ENCODE data around the gene THRB. TPM values are rescaled to one million over a fixed set of nuclear protein-coding genes. Genes with fewer than 3 reads are reported as not detected.

THRB gene
- polyA plus RNA-seq, 1 of the 3 experiments (the other 2 are of a cell fraction), result 0.02 TPM

GRCh38 chr3:24272408-24272807, 222.2 kb downstream of the THRB start:
- ChIA-PET CTCF (interaction anchor here (1.0 kb wide), 1 partner anchor 198 kb away, joined by 3 read pairs; no protein-coding TSS in a partner anchor), POLR2A (no interaction called here)
- no peak for DNase-seq
- Histone ChIP-seq H3K9ac (no peak overlapping the region), H3K27me3 (ENCODE audit: insufficient read depth) (peaks cover 4% of the 10 kb centered on the region; the same call in 1 of the 2 replicates), H3K79me2 (ENCODE audit: insufficient read depth) (no peaks in the 10 kb centered on the region), H3K36me3 (replicated peaks in 1 of 2; ENCODE audit: control insufficient read depth in 1 of 2, insufficient read depth in 2 of 2, low read length in 1 of 2) (no peaks in the 10 kb centered on the region), H3K4me2 (no peak overlapping the region), H4K20me1 (ENCODE audit: insufficient read depth) (no peaks in the 10 kb centered on the region), H3K4me3 (ENCODE audit: low read depth in 2 of 2, low read length in 1 of 2) (no peak overlapping the region), H3K9me3 (no peaks in the 10 kb centered on the region), H3F3A (replicated peaks; ENCODE audit: insufficient read depth) (no peaks in the 10 kb centered on the region), H3K4me1 (ENCODE audit: control insufficient read depth in 1 of 2, insufficient read depth in 2 of 2, low read depth in 1 of 2, low read length in 1 of 2) (peaks cover 0 to 4% of the 10 kb centered on the region in 2 experiments; a peak in 2 of 4 replicates), H3K27ac (ENCODE audit: low read depth in 2 of 2, low read length in 1 of 2) (no peak overlapping the region), H2AFZ (ENCODE audit: low read depth) (no peak overlapping the region), H3K9me2 (no peaks in the 10 kb centered on the region)
- TF ChIP-seq REST (IDR thresholded peaks at IDR 0.05; ENCODE audit: low read depth, low read length), result no peak
- no peak for TF ChIP-seq EP300 (IDR thresholded peaks at IDR 0.05; ENCODE audit: borderline replicate concordance in 1 of 2, low read depth in 1 of 2, low read length in 1 of 2)
- TF ChIP-seq RXRA (IDR thresholded peaks at IDR 0.05; ENCODE audit: borderline replicate concordance, low read depth), result no peak
- TF ChIP-seq PBX3 (IDR thresholded peaks at IDR 0.05), result no peak
- TF ChIP-seq EZH2phosphoT487 (IDR thresholded peaks at IDR 0.05; ENCODE audit: borderline replicate concordance, low read depth), result no peak
- TF ChIP-seq RAD21 (IDR thresholded peaks at IDR 0.05; ENCODE audit: low read length), result no peak
- TF ChIP-seq TEAD4 (IDR thresholded peaks at IDR 0.05; ENCODE audit: borderline replicate concordance, insufficient read depth), result no peak
- no peak for TF ChIP-seq NRF1 (IDR thresholded peaks at IDR 0.05; ENCODE audit: low read depth, low read length)
- TF ChIP-seq FOXJ3 (CRISPR knock-in tag; IDR thresholded peaks at IDR 0.05), result no peak
- TF ChIP-seq TAF1 (IDR thresholded peaks at IDR 0.05; ENCODE audit: borderline replicate concordance, low read depth, low read length), result no peak
- no peak for TF ChIP-seq USF1 (IDR thresholded peaks at IDR 0.05; ENCODE audit: borderline replicate concordance, low read depth)
- TF ChIP-seq MXI1 (IDR thresholded peaks at IDR 0.05; ENCODE audit: low read depth, low read length), result no peak
- no peak for TF ChIP-seq CHD2 (IDR thresholded peaks at IDR 0.05; ENCODE audit: low read length, partially characterized antibody)
- TF ChIP-seq RCOR1 (IDR thresholded peaks at IDR 0.05; ENCODE audit: low read length), result no peak
- TF ChIP-seq GABPA (IDR thresholded peaks at IDR 0.05; ENCODE audit: low read depth), result no peak
